IMR-90 (cell line): Measurements from ENCODE around the gene KCNH5. TPM values are rescaled to one million over a fixed set of nuclear protein-coding genes. Genes with fewer than 3 reads are reported as not detected.
A peak's percentile ranks its signal among the peaks of the same experiment; 100 is the strongest.

Experiments used
- ATAC-seq: fragments of 200-7000 bp; cut with Tn5 transposase; 2 replicates; pipeline ENCODE4 v1.9.1; 2020; ENCODE audit warnings: low read depth, mild to moderate bottlenecking, moderate library complexity
- BruUV-seq: library from RNA; stranded (reverse); fragments of 400-500 nt; replicated peaks from 2 replicates; lab custom pipeline; 2021; lab: Mats Ljungman, UMichigan
- CTCF ChIA-PET: fragments of 300-600 bp; formaldehyde crosslinking; extraction: SDS; loops from one replicate; lab custom pipeline; 2021; ENCODE audit warnings: antibody characterized with exemption; lab: Yijun Ruan, JAX
- POLR2A ChIA-PET: fragments of 300-600 bp; sonication (Branson Sonifier 250); formaldehyde crosslinking; loops from one replicate; lab custom pipeline; 2022; ENCODE audit warnings: antibody characterized with exemption; ENCODE audit not compliant: unreplicated experiment; lab: Charles Lee
- DNase-seq: peaks from one replicate; pipeline ENCODE4 v3.0.0; 2013
- H2AFZ ChIP-seq: replicated peaks from 2 replicates; pipeline ENCODE3; 2013; ENCODE audit warnings: low read length, mild to moderate bottlenecking; ENCODE audit not compliant: poor library complexity
- H2AK5ac ChIP-seq: 2 replicates; pipeline ENCODE4 v1.6.1; 2013; ENCODE audit warnings: low read depth, low read length, inconsistent platforms
- H2AK9ac ChIP-seq: replicated peaks from 2 replicates; pipeline ENCODE3; 2013; ENCODE audit warnings: mild to moderate bottlenecking, low read depth, low read length, moderate library complexity; ENCODE audit not compliant: poor library complexity
- H2BK120ac ChIP-seq: 2 replicates; pipeline ENCODE4 v1.6.1; 2013; ENCODE audit warnings: low read depth, low read length, inconsistent platforms
- H2BK15ac ChIP-seq: 3 replicates; pipeline ENCODE4 v1.6.1; 2013; ENCODE audit warnings: low read depth, low read length, inconsistent platforms
- H2BK20ac ChIP-seq: 2 replicates; pipeline ENCODE4 v1.6.1; 2013; ENCODE audit warnings: low read depth, mild to moderate bottlenecking, inconsistent platforms, low read length, moderate library complexity
- H2BK5ac ChIP-seq: 2 replicates; pipeline ENCODE4 v1.6.1; 2013; ENCODE audit warnings: mild to moderate bottlenecking, low read depth, low read length, inconsistent platforms; ENCODE audit not compliant: poor library complexity, severe bottlenecking
- H3K14ac ChIP-seq: replicated peaks from 2 replicates; pipeline ENCODE4 v1.6.1; 2013; ENCODE audit warnings: low read depth, low read length, inconsistent platforms
- H3K18ac ChIP-seq: 2 replicates; pipeline ENCODE4 v1.6.1; 2013; ENCODE audit warnings: low read depth, low read length, control low read depth
- H3K23ac ChIP-seq: 2 replicates; pipeline ENCODE4 v1.6.1; 2013; ENCODE audit warnings: low read depth, low read length, inconsistent platforms
- H3K27ac ChIP-seq: 2 replicates; pipeline ENCODE4 v1.5.1; 2013; ENCODE audit warnings: mild to moderate bottlenecking, control low read depth, low read length; ENCODE audit not compliant: insufficient read depth
- H3K27me3 ChIP-seq: 2 replicates; pipeline ENCODE4 v1.6.1; 2013; ENCODE audit warnings: low read length; ENCODE audit not compliant: control insufficient read depth, insufficient read depth
- H3K36me3 ChIP-seq: 2 replicates; pipeline ENCODE4 v1.6.1; 2013; ENCODE audit warnings: low read length, mixed read lengths; ENCODE audit not compliant: control insufficient read depth, insufficient read depth
- H3K4ac ChIP-seq: 2 replicates; pipeline ENCODE4 v1.6.1; 2013; ENCODE audit warnings: low read depth, low read length, inconsistent platforms
- H3K4me1 ChIP-seq: 2 replicates; pipeline ENCODE4 v1.6.1; 2013; ENCODE audit warnings: low read length, mixed read lengths; ENCODE audit not compliant: control insufficient read depth, insufficient read depth
- H3K4me2 ChIP-seq: 2 replicates; pipeline ENCODE4 v1.6.1; 2013; ENCODE audit warnings: low read depth, mild to moderate bottlenecking, control low read depth, low read length, moderate library complexity
- H3K4me3 ChIP-seq: 2 replicates; pipeline ENCODE4 v1.5.1; 2013; ENCODE audit warnings: low read depth, mild to moderate bottlenecking, control low read depth, low read length, moderate library complexity; ENCODE audit not compliant: insufficient read depth
- H3K56ac ChIP-seq: 2 replicates; pipeline ENCODE4 v1.6.1; 2013; ENCODE audit warnings: low read length, inconsistent platforms; ENCODE audit not compliant: insufficient read depth; ENCODE audit errors: extremely low read depth
- H3K79me1 ChIP-seq, 2 experiments: 2 replicates each; pipeline ENCODE4 v1.6.1; 2013; ENCODE audit warnings: low read length in 2 of 2, inconsistent platforms in 1 of 2, low read depth in 1 of 2
- H3K9ac ChIP-seq: 2 replicates; pipeline ENCODE4 v1.6.1; 2013; ENCODE audit warnings: low read depth, low read length, control low read depth
- H3K9me1 ChIP-seq: 2 replicates; pipeline ENCODE4 v1.6.1; 2013; ENCODE audit warnings: low read length, inconsistent platforms; ENCODE audit not compliant: insufficient read depth
- H3K9me3 ChIP-seq: 2 replicates; pipeline ENCODE4 v1.6.1; 2013; ENCODE audit warnings: low read length; ENCODE audit not compliant: control insufficient read depth, insufficient read depth
- H4K20me1 ChIP-seq: 2 replicates; pipeline ENCODE4 v1.6.1; 2013; ENCODE audit warnings: low read length, inconsistent platforms; ENCODE audit not compliant: insufficient read depth
- H4K5ac ChIP-seq: 2 replicates; pipeline ENCODE4 v1.6.1; 2013; ENCODE audit warnings: mild to moderate bottlenecking, low read depth, low read length, control low read depth
- H4K8ac ChIP-seq, 2 experiments: 2 replicates each; pipeline ENCODE4 v1.6.1; 2013; ENCODE audit warnings: low read depth in 2 of 2, low read length in 2 of 2, control low read depth in 1 of 2, inconsistent platforms in 1 of 2
- H4K91ac ChIP-seq: 2 replicates; pipeline ENCODE4 v1.6.1; 2013; ENCODE audit warnings: low read depth, low read length, inconsistent platforms; ENCODE audit not compliant: insufficient read depth
- BHLHE40 ChIP-seq: fragments of 150-350 bp; IDR thresholded peaks from 2 replicates; pipeline ENCODE4 v1.6.1; 2016; ENCODE audit warnings: mild to moderate bottlenecking, low read depth, low read length
- CHD1 ChIP-seq: IDR thresholded peaks from 2 replicates; pipeline ENCODE4 v1.6.1; 2012; ENCODE audit warnings: low read depth, low read length, improper control_type of control experiment
- MAFK ChIP-seq: IDR thresholded peaks from 2 replicates; pipeline ENCODE4 v1.6.1; 2012; ENCODE audit warnings: low read depth, low read length, improper control_type of control experiment
- MXI1 ChIP-seq: IDR thresholded peaks from 2 replicates; pipeline ENCODE4 v1.6.1; 2012; ENCODE audit warnings: low read depth, mild to moderate bottlenecking, low read length, moderate library complexity, borderline replicate concordance
- NFE2L2 ChIP-seq: fragments of 150-350 bp; IDR thresholded peaks from 2 replicates; pipeline ENCODE4 v1.6.1; 2016; ENCODE audit warnings: low read depth, mild to moderate bottlenecking, low read length
- POLR2A ChIP-seq: IDR thresholded peaks from 2 replicates; pipeline ENCODE4 v1.6.1; 2012; ENCODE audit warnings: mild to moderate bottlenecking, low read depth, low read length
- RAD21 ChIP-seq: IDR thresholded peaks from 2 replicates; pipeline ENCODE4 v1.6.1; 2012; ENCODE audit warnings: low read length, improper control_type of control experiment
- RCOR1 ChIP-seq: IDR thresholded peaks from 2 replicates; pipeline ENCODE4 v1.6.1; 2012; ENCODE audit warnings: mild to moderate bottlenecking, low read length, improper control_type of control experiment; ENCODE audit not compliant: insufficient replicate concordance
- RFX5 ChIP-seq: IDR thresholded peaks from 2 replicates; pipeline ENCODE4 v1.8.0; 2012; ENCODE audit warnings: low read depth, mild to moderate bottlenecking, low read length, moderate library complexity
- SMC3 ChIP-seq: fragments of 150-350 bp; IDR thresholded peaks from 2 replicates; pipeline ENCODE4 v1.6.1; 2016; ENCODE audit warnings: low read depth, mild to moderate bottlenecking, antibody characterized with exemption, low read length, moderate library complexity
- WGBS, 2 experiments: methylation state at CpG; one replicate each; pipeline versions ENCODE4 v1.1.5 to v1.1.7; 2013; ENCODE audit warnings: missing lambda C conversion rate in 2 of 2; ENCODE audit not compliant: insufficient read length in 1 of 2; ENCODE audit errors: extremely low coverage in 2 of 2; 5-methylcytosine and 5-hydroxymethylcytosine counted together
- dilution Hi-C: fragments of 300-500 bp; cut with HindIII; formaldehyde crosslinking; loops from one replicate; pipeline ENCODE4 v1.14.3; 2018; ENCODE audit warnings: low sequenced_read_pairs; ENCODE audit not compliant: unreplicated experiment
- in situ Hi-C: fragments of 300-500 bp; cut with MboI; formaldehyde crosslinking; loops from 3 replicates; pipeline ENCODE4 v1.14.3; 2019; ENCODE audit warnings: low sequenced_read_pairs, inconsistent platforms, mixed read lengths
- intact Hi-C: fragments of 100-400 bp; cut with micrococcal nuclease; formaldehyde crosslinking; loops from 2 replicates; pipeline ENCODE4 v1.10.0; 2022
- polyA plus RNA-seq, 3 experiments: library from polyadenylated mRNA; depleted of rRNA; stranded (reverse); fragments of >200 nt; gene quantifications; 2 replicates each; pipeline ENCODE4 v1.2.3, GENCODE V29; 2012; ENCODE audit warnings: low replicate concordance in 1 of 3
- total RNA-seq: library from RNA; depleted of rRNA; stranded (reverse); fragments of >200 nt; gene quantifications from 2 replicates; pipeline ENCODE4 v1.2.3, GENCODE V29; 2012
- TF ChIP-seq, protein P1 (sequence below): fragments of 150-350 bp; IDR thresholded peaks from 2 replicates; pipeline ENCODE4 v1.6.1; 2016; ENCODE audit warnings: low read depth, mild to moderate bottlenecking, low read length, moderate library complexity, borderline replicate concordance
- TF ChIP-seq, protein P2 (sequence below): conservative IDR thresholded peaks from 2 replicates; pipeline ENCODE4 v1.5.1; 2012; ENCODE audit warnings: mild to moderate bottlenecking, low read depth, low read length, improper control_type of control experiment

KCNH5 gene
- total and polyA plus RNA-seq, 2 of the 4 experiments (the other 2 are of a cell fraction) = under 0.01 to 0.03 TPM

- dilution Hi-C loops (no loop called here), intact Hi-C loops (no loop called here), in situ Hi-C loops (no loop called here)
- WGBS, 2 experiments = no CpG with 5 or more reads among the region's 2 CpGs
- Histone ChIP-seq H2AK5ac (no peak overlapping the region), H2BK15ac (peak overlapping the region; percentile 48; the same call in 2 of the 3 replicates), H4K5ac (no peak overlapping the region), H3K27me3 (no peaks in the 10 kb centered on the region), H3K4me2 (no peak overlapping the region), H2AK9ac (no peak overlapping the region), H4K91ac (peak overlapping the region; percentile 12; the same call in 1 of the 2 replicates), H3K79me1 (no peaks in the 10 kb centered on the region), H2AFZ (no peak overlapping the region), H3K4me1 (peaks cover 3% of the 10 kb centered on the region), H3K9ac (no peak overlapping the region), H2BK20ac (peak overlapping the region; percentile 45; the same call in 1 of the 2 replicates), H3K9me3 (no peaks in the 10 kb centered on the region), H3K4me3 (no peak overlapping the region), H2BK5ac (peak overlapping the region; percentile 23), H3K9me1 (no peaks in the 10 kb centered on the region; the same call in 1 of the 2 replicates), H4K20me1 (no peaks in the 10 kb centered on the region), H3K23ac (no peak overlapping the region), H3K4ac (no peak overlapping the region), H3K27ac (no peak overlapping the region), H3K56ac (no peak overlapping the region), H4K8ac (no peak overlapping the region; a peak in 1 of 4 replicates), H2BK120ac (no peak overlapping the region; the same call in 1 of the 2 replicates), H3K14ac (0 out of 2 replicates have a peak overlapping the region, but pooled peaks have one; percentile 68), H3K18ac (peak overlapping the region; percentile 71; the same call in 1 of the 2 replicates), H3K36me3 (no peaks in the 10 kb centered on the region)
- POLR2A ChIA-PET = no interaction called here
- CTCF ChIA-PET = no interaction called here
- no peak for ATAC-seq
- no TSS peak for BruUV-seq
- TF ChIP-seq MXI1 (no peak), SMC3 (no peak), RFX5 (no peak), CHD1 (no peak), NFE2L2 (no peak), BHLHE40 (no peak), RAD21 (no peak), RCOR1 (no peak), POLR2A (no peak), MAFK (no peak)
- TF ChIP-seq, protein P1, sequence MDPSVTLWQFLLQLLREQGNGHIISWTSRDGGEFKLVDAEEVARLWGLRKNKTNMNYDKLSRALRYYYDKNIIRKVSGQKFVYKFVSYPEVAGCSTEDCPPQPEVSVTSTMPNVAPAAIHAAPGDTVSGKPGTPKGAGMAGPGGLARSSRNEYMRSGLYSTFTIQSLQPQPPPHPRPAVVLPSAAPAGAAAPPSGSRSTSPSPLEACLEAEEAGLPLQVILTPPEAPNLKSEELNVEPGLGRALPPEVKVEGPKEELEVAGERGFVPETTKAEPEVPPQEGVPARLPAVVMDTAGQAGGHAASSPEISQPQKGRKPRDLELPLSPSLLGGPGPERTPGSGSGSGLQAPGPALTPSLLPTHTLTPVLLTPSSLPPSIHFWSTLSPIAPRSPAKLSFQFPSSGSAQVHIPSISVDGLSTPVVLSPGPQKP = no peak
- TF ChIP-seq, protein P2, sequence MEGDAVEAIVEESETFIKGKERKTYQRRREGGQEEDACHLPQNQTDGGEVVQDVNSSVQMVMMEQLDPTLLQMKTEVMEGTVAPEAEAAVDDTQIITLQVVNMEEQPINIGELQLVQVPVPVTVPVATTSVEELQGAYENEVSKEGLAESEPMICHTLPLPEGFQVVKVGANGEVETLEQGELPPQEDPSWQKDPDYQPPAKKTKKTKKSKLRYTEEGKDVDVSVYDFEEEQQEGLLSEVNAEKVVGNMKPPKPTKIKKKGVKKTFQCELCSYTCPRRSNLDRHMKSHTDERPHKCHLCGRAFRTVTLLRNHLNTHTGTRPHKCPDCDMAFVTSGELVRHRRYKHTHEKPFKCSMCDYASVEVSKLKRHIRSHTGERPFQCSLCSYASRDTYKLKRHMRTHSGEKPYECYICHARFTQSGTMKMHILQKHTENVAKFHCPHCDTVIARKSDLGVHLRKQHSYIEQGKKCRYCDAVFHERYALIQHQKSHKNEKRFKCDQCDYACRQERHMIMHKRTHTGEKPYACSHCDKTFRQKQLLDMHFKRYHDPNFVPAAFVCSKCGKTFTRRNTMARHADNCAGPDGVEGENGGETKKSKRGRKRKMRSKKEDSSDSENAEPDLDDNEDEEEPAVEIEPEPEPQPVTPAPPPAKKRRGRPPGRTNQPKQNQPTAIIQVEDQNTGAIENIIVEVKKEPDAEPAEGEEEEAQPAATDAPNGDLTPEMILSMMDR = no peak
- no peak for DNase-seq
Observed at GRCh38 chr14:62777510-62777909, 267.7 kb downstream of the KCNH5 start.
